C4-2B (cell line): ENCODE data around the gene RGS17.
A peak's percentile ranks its signal among the peaks of the same experiment; 100 is the strongest.

Source experiments
- CTCF ChIP-seq: fragments of 450-650 bp; conservative IDR thresholded peaks from 2 replicates; pipeline ENCODE4 v1.5.1; 2017; ENCODE audit warnings: mild to moderate bottlenecking
- ZFX ChIP-seq: fragments of 450-650 bp; IDR thresholded peaks from 2 replicates; pipeline ENCODE4 v1.6.1; 2017

DNA sequence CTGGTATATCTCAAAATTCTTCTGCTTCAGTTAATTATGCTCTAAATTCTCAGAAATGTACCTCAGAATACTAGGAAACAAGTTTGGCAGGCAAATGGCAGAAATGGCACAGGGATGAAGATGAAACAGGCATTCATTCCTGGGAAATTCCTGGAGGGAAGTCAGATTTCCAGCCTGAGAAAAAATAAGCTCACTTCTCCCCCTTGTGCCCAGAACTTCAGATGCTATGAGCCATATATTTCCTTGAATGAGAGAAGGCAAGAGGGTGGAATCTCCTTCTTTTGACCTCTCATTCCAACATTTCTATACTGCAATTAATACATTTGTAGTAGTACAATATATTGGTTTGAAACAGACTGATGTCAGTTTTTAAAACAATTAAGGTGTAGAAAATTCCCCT lies 22.8 kb downstream of the RGS17 start:
- no peak for TF ChIP-seq ZFX
- TF ChIP-seq CTCF, result peak; percentile 36
